SKM-1 treated with dmso at 0.1 percent for 144 hours (cell line): ENCODE results near the gene FSCN2.

Experiments used
- DNase-seq: peaks from one replicate; lab custom pipeline; 2025; ENCODE audit not compliant: unreplicated experiment; lab: John Stamatoyannopoulos, UW

The FSCN2 gene

GRCh38 chr17:81552244-81553017 lies 24.3 kb downstream of the FSCN2 start, which contains the start of gene FAAP100:
Gene FAAP100 (minus strand): TSS chr17:81552353. CDS start chr17:81552330, 23 bp downstream.
- DNase-seq: peak; percentile 77

GRCh38 chr17:81553018-81553615 lies 24.9 kb downstream of the FSCN2 start:
- DNase-seq: peak; percentile 79

- DNase-seq: no peak
Measured at GRCh38 chr17:81553616-81554181, 25.5 kb downstream of the FSCN2 start.

- DNase-seq: no peak
Measured at GRCh38 chr17:81556175-81556691, 28.1 kb downstream of the FSCN2 start.

GRCh38 chr17:81556863-81557262 lies 28.7 kb downstream of the FSCN2 start:
- DNase-seq: no peak

- DNase-seq: no peak
Measured at GRCh38 chr17:81557276-81558114, 29.3 kb downstream of the FSCN2 start.

GRCh38 chr17:81558115-81558468 lies 29.9 kb downstream of the FSCN2 start:
- DNase-seq: no peak

- DNase-seq: no peak
Measured at GRCh38 chr17:81558941-81559806, 31.0 kb downstream of the FSCN2 start.

- DNase-seq: no peak
Measured at GRCh38 chr17:81561494-81561885, 33.3 kb downstream of the FSCN2 start.

GRCh38 chr17:81563861-81564586 lies 35.8 kb downstream of the FSCN2 start:
- DNase-seq: no peak

- no peak for DNase-seq
Measured at GRCh38 chr17:81564778-81565177, 36.6 kb downstream of the FSCN2 start.

GRCh38 chr17:81565231-81565630 lies 37.1 kb downstream of the FSCN2 start:
- no peak for DNase-seq

GRCh38 chr17:81566461-81567126 lies 38.4 kb downstream of the FSCN2 start:
- DNase-seq: no peak

- no peak for DNase-seq
Measured at GRCh38 chr17:81567191-81567590, 39.0 kb downstream of the FSCN2 start.

GRCh38 chr17:81568416-81568815 lies 40.2 kb downstream of the FSCN2 start:
- no peak for DNase-seq

- DNase-seq: no peak
Measured at GRCh38 chr17:81569986-81570514, 41.9 kb downstream of the FSCN2 start.

- DNase-seq: no peak
Measured at GRCh38 chr17:81570964-81571363, 42.8 kb downstream of the FSCN2 start.

GRCh38 chr17:81572563-81573168 lies 44.5 kb downstream of the FSCN2 start:
- DNase-seq: no peak
